Middle frontal gyrus (tissue), 1 donor: Measurements from ENCODE around the gene GRM5.
"Not testable (repeated sequence)": the region's sequence is repeated elsewhere in the genome, so short reads cannot be mapped to it uniquely, and the experiment has no call there.

Experiments
- DNase-seq: peaks from one replicate; pipeline ENCODE4 v3.0.0-alpha.2; 2015; ENCODE audit warnings: low spot score; ENCODE audit errors: extremely low spot score

GRM5 gene

GRCh38 chr11:88838139-88838538 lies 227.6 kb downstream of the GRM5 start:
- not testable (repeated sequence) for DNase-seq

GRCh38 chr11:88835709-88836108 lies 230.1 kb downstream of the GRM5 start:
- DNase-seq = not testable (repeated sequence)

- DNase-seq = no peak
Measured at GRCh38 chr11:88831303-88831890, 234.4 kb downstream of the GRM5 start.

GRCh38 chr11:88827018-88827676 lies 238.6 kb downstream of the GRM5 start:
- no peak for DNase-seq

- DNase-seq = no peak
Measured at GRCh38 chr11:88819616-88820015, 246.2 kb downstream of the GRM5 start.

- DNase-seq = no peak
Measured at GRCh38 chr11:88818978-88819377, 246.8 kb downstream of the GRM5 start.

- no peak for DNase-seq
Measured at GRCh38 chr11:88815505-88815904, 250.3 kb downstream of the GRM5 start.

- no peak for DNase-seq
Measured at GRCh38 chr11:88814076-88814475, 251.7 kb downstream of the GRM5 start.

GRCh38 chr11:88813233-88813915 lies 252.4 kb downstream of the GRM5 start:
- no peak for DNase-seq

- no peak for DNase-seq
Measured at GRCh38 chr11:88810420-88811097, 255.2 kb downstream of the GRM5 start.

- no peak for DNase-seq
Measured at GRCh38 chr11:88809126-88809525, 256.7 kb downstream of the GRM5 start.

- DNase-seq = no peak
Measured at GRCh38 chr11:88807349-88807748, 258.4 kb downstream of the GRM5 start.

- no peak for DNase-seq
Measured at GRCh38 chr11:88806410-88806809, 259.4 kb downstream of the GRM5 start.

GRCh38 chr11:88801484-88802123 lies 264.2 kb downstream of the GRM5 start:
- DNase-seq = no peak

- DNase-seq = no peak
Measured at GRCh38 chr11:88799771-88800500, 265.8 kb downstream of the GRM5 start.

- no peak for DNase-seq
Measured at GRCh38 chr11:88790182-88790581, 275.6 kb downstream of the GRM5 start.

- no peak for DNase-seq
Measured at GRCh38 chr11:88779577-88779976, 286.2 kb downstream of the GRM5 start.

- no peak for DNase-seq
Measured at GRCh38 chr11:88770475-88771079, 295.2 kb downstream of the GRM5 start.

- no peak for DNase-seq
Measured at GRCh38 chr11:88744140-88744539, 321.6 kb downstream of the GRM5 start.

GRCh38 chr11:88739524-88739923 lies 326.3 kb downstream of the GRM5 start:
- DNase-seq = no peak

GRCh38 chr11:88709567-88709966 lies 356.2 kb downstream of the GRM5 start:
- DNase-seq = peak; percentile 54
